Ammon's horn (tissue), 1 donor: ENCODE measurements around the gene CARF.
"Not testable (repeated sequence)": the region's sequence is repeated elsewhere in the genome, so short reads cannot be mapped to it uniquely, and the experiment has no call there.

Source experiments
- DNase-seq: peaks from one replicate; pipeline ENCODE4 v3.0.0-alpha.2; 2016; ENCODE audit warnings: low spot score

Gene CARF

DNA sequence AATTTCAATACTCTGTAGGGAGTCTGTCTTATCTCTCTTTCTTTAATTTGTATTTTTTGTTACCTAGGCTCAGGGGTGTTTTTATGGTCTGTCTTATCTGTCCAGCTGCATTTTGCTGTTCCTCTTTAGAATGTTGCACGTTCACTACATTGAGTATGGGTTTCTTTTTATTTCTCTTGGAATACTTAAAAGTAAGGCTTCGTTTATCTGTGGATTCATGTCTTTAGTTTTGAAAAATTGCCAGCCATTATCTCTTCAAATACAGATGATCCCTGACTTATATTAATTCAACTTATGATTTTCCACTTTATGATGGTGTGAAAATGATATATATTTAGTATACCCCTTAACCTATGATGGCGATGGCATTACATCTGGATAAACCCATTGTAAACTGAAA lies 26.9 kb downstream of the CARF start:
- no peak for DNase-seq

DNA sequence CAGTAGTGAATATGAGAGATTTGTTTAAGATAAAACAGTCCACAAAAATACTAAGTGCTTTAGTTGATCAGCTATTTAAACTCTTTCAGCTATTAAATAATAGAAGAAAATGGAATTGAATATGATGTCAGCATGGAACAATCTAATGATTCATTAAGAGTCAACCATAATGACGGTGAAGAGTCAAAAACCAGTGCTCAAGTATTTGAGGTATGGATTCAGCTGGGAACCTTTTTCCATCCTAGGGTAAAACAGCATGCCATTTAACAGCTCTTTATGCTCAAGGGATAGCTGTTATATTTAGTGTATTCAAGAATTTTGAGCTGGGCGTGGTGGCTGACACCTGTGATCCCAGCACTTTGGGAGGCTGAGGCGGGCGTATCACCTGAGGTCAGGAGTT lies 29.7 kb downstream of the CARF start:
- DNase-seq, result no peak

DNA sequence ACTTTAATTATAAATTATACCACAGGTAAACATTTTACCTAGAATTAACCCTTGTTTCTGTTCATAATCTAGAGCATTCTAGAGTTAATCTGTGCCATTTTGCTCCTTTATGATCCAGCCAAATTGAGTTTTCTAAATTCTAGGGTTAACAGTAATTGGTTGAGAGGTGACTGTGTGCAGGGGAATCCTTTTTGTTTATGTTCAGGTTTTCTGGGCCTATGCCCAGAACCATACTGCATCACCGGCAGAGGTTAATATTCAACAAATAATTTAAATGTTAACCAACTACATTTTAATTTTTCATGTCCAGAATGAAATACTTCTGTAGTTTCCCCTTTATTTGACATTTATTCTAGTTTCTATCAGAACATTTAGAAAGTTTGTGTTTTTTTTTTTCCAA lies 32.3 kb downstream of the CARF start:
- DNase-seq, result no peak

DNA sequence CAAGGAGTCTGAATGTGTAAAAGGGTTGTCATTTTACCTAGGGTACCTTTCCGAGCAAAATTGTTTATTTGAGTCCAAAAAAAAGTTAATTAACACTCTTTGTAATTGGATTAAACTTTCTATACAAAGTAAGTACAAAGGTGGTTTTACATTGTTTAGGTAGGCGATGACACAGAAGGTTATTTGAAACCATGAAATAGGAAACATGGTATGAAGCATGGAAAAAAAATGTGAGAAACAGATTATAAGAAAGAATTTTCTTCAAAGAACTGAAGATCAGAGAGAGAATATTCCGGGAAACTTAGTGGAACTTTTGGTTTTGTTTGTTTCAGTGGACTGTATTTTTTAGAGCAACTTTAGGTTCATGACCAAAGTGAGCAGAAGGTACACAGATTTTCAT lies 32.7 kb downstream of the CARF start:
- DNase-seq, result no peak

DNA sequence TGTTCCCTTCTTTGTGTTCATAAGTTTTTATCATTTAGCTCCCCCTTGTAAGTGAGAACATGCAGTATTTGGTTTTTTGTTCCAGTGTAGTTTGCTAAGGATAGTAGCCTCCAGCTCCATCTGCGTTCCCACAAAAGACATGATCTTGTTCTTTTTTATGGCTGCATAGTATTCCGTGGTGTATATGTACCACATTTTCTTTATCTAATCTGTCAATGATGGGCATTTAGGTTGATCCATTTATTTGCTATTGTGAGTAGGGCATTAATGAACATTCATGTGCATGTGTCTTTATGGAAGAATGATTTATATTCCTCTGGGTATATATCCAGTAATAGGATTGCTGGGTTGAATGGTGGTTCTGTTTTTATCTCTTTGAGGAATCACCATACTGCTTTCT lies 33.4 kb downstream of the CARF start:
- no peak for DNase-seq

DNA sequence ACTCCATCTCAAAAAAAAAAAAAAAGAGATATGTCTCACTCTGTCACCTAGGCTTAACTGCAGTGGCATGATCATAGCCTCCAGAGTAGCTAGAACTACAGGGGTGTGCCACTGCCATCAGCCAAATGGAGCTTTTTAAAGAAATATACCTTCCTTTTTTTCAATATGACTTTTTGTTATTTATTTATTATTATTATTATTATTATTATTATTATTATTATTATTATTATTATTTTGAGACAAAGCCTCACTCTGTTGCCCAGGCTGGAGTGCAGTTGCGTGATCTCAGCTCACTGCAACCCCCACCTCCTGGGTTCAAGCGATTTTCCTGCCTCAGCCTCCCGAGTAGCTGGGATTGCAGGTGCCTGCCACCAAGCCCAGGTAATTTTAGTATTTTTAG lies 37.3 kb downstream of the CARF start:
- DNase-seq, result not testable (repeated sequence)

DNA sequence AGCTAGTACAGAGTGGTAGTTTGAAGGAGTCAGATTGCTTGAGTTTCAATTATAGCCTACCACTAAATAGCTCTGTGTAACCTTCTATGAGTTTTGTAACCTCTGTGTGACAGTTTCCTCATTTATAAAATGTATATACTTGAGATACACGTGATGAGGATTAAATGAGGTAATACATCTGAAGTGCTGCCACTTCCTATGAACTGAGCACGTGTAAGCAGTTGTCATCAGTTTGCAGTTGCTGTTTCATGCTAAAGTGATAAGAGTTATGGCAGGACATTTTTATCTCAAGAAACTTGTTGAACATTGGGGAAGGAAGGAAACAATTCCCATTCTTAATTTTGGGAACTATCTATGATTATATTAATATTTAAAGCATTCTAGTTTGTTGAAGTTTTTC lies 38.5 kb downstream of the CARF start:
- DNase-seq, result no peak

DNA sequence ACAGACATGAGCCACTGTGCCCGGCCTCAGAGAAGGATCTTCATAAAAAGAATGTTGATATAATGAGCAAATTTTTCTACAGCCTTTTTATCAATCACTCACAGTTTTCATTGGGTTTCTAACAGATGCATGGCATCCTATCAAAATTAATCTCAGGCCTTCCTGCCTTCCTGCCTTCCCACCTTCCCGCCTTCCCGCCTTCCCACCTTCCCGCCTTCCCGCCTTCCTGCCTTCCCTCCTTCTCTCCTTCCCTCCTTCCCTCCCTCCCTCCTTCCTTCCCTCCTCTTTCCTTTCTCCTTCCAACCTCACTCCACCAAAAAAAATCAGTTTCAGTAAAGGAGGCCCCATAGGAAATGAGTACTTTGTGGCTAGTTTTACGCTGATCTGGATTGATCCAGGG lies 48.4 kb downstream of the CARF start:
- DNase-seq, result no peak

DNA sequence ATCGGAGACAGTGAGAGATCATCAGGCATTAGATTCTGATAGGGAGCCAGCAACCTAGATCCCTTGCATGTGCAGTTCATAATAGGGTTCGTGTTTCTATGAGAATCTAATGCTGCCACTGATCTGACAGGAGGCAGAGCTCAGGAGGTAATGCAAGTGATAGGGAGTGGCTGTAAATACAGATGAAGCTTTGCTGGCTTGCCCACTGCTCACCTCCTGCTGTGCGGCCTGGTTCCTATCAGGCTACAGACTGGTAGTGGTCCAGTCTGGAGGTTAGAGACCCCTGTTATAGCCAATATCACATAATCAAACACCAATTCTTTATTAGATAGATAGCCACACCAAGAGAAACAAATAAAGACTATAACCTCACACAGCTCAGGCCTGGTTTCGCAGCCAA lies 51.6 kb downstream of the CARF start:
- no peak for DNase-seq

DNA sequence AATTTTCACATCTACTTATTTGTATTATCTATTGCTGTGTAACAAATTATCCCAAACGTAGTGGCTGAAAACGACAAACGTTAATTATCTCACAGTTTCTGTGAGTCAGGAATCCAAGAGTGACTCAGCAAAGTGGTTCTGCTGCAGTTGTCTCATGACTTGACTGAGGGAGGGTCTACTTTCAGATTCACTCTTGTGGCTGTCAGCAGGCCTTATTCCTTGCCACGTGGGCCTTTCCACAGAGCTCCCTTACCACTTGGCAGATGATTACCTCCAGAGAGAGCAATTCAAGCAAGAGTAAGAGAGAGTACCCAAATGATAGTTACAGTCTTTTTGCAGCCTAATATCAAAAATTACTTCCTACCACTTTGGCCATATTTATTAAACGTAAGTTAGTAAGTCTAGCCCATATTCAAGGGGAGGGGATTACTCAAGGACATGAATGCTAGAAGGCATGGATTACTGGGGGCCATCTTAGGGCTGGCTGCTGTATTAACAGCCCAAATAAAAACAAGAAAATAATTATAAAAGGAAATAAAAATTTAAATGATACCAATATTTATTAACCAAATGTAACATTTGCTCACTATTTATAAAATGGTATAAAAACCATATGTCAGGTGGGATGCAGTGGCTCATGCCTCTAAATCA lies 53.9 kb downstream of the CARF start:
- DNase-seq, result peak; percentile 6

DNA sequence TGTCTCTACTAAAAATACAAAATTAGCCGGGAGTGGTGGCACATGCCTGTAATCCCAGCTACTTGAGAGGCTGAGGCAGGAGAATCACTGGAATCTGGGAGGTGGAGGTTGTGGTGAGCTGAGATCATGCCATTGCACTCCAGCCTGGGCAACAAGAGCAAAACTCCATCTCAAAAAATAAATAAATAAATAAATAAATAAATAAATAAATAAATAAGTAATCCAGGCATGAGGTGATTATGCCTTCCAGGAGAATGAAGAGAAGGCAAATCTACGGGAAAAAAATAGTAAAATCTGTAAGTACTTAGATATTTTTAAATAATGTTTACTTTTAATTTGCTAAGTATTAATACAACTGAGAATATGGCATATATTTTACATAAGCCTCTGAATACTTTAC lies 57.3 kb downstream of the CARF start:
- DNase-seq, result not testable (repeated sequence)

DNA sequence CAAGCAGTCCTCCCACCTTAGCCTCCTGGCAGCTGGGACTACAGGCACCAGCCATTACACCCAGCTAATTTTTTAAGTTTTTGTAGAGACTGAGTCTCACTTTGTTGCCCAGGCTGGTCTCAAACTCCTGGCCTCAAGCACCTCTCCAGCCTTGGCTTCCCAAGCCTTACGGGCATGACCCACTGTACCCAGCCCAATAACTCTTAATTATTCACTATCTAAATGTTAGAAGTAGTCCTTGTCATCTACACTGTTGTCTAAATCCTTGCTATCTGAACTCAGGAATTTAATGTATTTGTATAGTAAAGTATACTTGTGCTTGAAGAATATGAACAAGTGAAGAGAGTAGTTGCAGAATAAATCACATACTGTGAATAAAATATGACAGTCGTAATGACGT lies 64.7 kb downstream of the CARF start:
- DNase-seq, result no peak

DNA sequence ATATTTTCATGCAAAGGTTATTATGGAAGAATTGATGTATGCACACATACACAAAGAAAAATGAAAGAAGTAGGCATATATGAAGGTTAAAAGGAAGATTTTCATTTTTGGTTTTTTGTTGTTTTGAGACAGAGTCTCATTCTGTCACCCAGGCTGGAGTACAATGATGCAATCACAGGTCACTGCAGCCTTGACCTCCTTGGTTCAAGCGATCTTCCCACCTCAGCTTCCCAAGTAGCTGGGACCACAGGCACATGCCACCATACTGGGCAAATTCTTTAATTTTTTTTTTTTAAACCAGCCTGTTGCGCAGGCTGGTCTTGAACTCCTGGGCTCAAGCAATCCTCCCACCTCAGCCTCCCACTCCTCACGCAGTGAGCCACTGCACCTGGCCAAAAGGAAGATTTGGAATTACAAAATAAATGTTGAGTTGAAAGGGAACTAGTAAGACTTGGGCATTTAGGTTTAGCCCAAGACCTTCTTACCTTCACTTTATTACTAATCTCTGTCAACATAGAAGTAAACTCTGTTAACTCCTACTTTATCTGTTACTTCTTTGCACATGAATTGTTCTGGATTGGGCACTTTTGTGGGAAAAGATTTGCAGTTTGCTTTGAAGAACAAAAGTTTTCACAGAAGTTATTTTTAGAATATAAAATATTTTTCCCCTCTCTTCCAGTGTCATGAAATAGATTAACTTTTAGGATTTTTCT lies 70.9 kb downstream of the CARF start:
- no peak for DNase-seq

DNA sequence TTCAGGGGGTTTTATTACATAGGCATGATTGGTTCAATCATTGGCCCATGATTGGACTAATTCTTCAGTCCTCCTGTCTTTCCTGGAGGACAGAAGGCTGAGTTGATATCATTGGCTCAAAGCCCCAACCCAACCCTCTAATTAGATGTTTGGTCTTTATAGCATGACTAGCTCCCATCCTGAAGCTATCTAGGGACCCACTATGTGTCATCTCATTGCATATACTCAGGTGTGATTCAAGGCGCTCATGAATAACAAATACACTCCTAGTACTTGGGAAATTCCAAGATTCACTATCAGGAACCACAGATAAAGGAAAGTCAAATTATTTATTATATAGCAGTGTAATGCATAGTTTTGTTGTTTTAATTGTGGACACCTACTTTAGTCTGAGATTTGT lies 77.7 kb downstream of the CARF start:
- no peak for DNase-seq

DNA sequence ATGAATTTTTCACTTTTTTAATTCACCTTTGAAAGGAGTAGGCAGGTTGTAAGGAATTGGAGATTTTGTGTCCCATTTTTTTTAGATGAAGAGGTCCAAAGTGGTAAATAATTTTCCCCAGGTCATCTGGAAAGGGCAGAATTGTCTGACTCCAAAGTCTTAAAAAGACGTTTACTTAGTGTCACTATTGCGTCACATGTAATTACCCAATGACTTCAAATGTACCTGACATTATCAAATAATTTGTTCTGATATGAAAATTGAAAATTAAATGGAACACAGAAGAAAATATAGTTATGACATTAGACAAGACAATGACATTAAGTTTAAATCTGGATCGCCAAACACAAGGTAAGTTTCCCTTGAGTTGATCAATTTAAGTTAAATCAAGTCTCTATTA lies 78.4 kb downstream of the CARF start:
- no peak for DNase-seq

DNA sequence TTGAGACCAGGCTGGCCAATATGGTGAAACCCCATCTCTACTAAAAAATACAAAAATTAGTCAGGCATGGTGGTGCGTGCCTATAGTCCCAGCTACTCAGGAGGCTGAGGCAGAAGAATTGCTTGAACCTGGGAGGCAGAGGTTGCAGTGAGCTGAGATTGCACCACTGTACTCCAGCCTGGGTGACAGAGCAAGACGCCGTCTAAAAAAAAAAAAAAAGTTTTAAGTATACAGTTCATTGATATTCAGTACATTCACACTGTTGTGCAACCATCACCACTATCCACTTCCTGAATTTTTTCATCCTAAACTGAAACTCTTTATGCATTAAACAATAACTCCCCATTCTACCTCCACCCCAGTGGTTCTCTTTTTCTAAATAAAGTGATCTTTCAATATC lies 85.0 kb downstream of the CARF start:
- DNase-seq, result not testable (repeated sequence)

DNA sequence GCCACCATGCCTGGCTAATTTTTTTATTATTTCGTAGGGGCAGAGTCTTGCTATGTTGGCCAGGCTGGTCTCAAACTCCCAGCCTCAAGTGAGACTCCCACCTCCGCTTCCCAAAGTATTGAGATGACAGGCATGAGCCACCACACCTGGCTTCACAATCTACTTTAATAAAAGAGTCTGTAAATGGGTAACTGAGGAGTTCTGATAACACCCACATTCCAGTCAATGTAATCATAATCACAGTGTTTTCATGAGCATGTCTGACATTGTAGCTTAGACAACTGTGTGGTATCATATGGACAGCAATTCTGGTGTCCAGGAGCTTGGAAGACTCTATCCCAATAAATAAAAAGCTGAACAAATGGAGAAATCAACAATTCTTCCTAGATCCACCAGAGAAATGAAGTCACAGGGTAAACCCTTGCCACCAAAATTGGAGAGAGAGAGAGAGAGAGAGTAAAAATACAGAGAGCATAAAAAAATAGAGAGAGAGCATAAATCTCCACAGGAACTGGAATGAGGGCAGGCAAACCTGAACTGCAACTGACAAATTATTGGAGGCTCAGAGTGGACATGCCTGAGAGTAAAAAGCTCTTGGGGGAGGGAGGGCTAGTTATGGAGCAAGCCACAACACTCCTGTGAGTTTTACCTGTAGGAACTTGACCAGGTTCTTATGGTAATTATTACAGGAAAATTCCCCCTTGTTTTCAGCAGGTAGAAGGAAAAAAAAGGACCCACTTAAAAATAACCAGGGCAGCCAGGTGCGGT lies 90.2 kb downstream of the CARF start:
- DNase-seq, result no peak

DNA sequence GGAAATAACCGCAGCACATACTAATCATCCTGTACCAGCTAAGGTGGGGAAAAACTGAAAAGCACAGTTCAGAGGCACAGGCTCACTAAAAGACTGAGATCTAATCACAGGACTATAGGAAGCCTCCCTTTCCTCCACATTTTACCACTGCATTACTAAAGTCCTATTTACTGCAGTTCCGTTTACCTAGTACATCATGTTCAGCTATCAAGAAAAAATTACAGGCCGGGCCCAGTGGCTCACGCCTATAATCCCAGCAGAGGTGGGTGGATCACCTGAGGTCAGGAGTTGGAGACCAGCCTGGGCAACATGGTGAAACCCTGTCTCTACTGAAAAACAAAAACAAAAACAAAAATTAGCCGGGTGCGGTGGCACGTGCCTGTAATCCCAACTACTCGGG lies 91.6 kb downstream of the CARF start:
- no peak for DNase-seq

DNA sequence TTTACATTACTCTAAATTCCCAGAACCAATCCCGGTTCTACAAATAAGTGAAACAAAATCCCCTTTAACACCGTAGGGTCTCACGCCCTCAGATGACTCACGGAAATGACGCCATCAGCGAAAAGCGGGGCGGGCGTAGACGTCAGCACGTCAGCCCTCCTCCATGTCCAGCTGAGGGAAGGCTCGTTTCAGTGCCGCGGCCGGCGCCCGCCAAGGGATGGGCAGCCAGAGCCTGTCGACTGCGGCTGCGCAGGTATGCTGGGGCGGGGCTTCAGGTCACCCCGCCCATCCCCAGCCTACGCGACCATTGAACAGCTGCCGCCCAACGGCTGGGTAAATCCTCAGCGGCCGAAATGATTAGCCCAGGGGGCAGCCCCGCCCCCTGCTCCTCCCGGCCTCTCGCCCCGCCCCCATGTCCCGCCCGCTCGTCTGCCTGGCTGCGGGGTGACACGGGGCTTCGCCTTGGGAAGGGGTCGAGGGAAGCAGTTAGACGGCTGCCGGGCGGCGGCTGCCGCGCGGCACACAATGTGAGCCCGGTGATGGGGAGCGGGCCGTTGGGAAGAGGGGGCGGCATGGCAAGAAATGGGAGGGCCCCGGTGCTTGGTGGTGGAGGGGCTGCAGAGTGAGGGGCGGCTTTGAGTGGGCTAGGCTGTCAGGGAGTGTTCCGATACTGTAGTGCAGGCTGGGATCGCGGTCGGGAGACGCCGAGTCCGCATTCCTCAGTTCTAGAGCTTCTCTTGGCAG lies 102.6 kb downstream of the CARF start, which contains the start of gene NBEAL1:
TSS of gene NBEAL1 (plus strand) at position 420 of the 744 bp plus-strand sequence. CDS start 1,510 bp downstream, outside the sequence.
- DNase-seq, result peak; percentile 99

DNA sequence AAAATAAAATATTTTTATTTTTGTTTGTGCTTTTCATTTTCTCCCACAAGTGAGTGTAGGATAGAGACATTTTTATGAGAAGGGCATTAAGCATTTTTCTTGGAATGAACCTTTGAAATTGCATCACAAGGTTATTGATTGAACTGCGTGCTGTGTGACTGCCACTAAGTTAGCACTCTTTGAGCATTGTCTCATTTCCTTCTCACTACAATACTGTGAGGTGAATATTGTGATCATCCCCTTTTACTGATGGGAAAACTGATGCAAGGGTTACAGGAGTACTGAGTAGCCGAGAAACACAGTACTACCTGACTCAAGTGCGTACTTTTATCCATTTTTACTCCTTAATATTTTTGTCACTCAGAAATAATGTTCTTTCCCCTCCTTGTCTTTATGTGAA lies 104.6 kb downstream of the CARF start:
- DNase-seq, result no peak

DNA sequence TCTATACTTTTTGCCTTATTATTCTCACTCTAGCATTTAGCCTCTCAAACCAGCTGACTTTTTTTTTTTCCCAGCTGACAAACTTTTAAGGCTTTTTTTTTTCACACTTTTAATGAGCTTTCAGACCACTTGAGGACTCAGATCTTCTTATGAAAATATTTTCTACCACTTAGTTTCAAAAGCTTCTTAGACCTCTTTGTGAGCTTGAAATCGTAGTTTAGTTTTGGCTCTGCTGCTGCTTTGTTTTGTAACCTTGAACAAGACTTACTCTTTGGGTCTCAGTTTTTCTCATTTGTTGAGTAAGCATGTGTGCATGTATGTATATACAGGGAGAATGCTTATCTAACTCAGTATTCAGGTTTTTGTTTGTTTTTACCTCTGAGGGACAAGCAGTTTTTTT lies 106.1 kb downstream of the CARF start:
- DNase-seq, result no peak

DNA sequence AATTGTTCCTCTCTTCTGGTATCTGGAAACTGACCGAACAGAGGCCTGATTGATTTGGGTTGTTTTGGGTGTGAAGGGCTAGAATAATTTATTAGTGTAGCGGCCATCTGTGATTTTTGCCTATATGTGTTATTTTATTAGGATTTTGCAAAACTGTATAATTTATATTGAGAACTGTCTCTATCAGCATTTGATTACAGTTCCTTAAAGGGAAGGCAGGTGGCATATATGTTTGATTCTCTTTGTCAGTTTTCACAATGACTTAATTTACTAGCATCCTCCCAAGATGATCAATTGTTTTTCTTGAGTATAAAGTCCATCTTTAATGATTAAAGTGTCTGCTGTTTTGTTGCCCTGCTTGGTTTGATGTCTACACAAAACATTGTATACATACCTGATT lies 107.1 kb downstream of the CARF start:
- DNase-seq, result no peak
